ENCODE results near the gene MAGEF1. TPM values are rescaled to one million over a fixed set of nuclear protein-coding genes. Genes with fewer than 3 reads are reported as not detected.

The MAGEF1 gene
- total RNA-seq, 1 donor from 2014 or later, result 22.9 TPM

DNA sequence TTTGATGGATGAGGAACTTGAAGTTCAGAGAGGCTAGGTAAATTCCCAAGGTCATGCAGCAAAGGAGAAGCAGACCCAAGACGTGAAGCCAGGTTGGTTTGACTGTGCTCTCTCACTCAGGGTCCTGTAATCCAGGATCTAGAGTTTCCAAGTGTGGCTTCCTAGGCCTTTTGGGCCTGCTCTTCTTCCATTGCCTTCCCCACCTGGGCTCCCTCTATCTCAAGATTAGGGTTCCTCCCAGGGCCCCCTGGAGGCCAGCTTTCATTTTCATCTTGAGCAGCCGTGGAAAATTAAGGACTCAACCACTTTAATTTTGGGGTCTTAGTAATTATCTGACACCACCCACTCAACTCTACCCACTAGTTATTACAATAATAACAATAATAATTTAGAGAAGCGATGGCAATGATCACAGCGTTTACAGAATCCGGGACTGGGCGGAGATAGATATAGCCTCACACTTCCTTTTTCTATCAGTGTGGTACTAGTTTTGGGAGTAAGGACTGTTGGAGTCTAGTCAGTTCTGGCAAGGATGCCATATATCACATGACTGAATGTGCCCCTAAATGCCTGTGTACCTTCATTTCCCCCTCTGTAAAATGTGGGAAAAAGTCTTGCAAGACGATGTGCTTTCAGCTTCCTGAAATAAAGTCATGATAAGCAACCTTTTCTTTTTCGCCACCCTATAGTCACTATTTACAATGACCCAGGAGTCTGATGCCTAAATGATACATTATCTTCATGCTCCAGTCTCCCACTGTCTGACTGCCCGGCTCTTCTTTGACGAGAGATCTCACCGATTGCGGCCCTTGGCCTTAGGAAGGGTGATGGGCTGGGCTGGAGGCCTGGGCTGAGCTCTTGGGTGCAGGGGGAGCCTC lies 30.2 kb upstream of the MAGEF1 start:
- H3K4me1 Mint-ChIP-seq (ENCODE audit: unreplicated experiment), result peaks cover 24% of the 10 kb centered on the region
- H3K27me3 Mint-ChIP-seq (ENCODE audit: unreplicated experiment), result peaks cover 4% of the 10 kb centered on the region
- no peak overlapping the region for H3K4me3 Mint-ChIP-seq (ENCODE audit: unreplicated experiment)
- DNase-seq (ENCODE audit: low spot score), result no peak
- no peaks in the 10 kb centered on the region for H3K36me3 Mint-ChIP-seq (ENCODE audit: low read depth, unreplicated experiment)
- H3K27ac Mint-ChIP-seq (ENCODE audit: unreplicated experiment), result no peak overlapping the region
- TF ChIP-seq, protein P1, sequence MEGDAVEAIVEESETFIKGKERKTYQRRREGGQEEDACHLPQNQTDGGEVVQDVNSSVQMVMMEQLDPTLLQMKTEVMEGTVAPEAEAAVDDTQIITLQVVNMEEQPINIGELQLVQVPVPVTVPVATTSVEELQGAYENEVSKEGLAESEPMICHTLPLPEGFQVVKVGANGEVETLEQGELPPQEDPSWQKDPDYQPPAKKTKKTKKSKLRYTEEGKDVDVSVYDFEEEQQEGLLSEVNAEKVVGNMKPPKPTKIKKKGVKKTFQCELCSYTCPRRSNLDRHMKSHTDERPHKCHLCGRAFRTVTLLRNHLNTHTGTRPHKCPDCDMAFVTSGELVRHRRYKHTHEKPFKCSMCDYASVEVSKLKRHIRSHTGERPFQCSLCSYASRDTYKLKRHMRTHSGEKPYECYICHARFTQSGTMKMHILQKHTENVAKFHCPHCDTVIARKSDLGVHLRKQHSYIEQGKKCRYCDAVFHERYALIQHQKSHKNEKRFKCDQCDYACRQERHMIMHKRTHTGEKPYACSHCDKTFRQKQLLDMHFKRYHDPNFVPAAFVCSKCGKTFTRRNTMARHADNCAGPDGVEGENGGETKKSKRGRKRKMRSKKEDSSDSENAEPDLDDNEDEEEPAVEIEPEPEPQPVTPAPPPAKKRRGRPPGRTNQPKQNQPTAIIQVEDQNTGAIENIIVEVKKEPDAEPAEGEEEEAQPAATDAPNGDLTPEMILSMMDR (IDR thresholded peaks at IDR 0.05; ENCODE audit: unreplicated experiment), result no peak
- H3K9me3 Mint-ChIP-seq (ENCODE audit: unreplicated experiment), result no peaks in the 10 kb centered on the region

DNA sequence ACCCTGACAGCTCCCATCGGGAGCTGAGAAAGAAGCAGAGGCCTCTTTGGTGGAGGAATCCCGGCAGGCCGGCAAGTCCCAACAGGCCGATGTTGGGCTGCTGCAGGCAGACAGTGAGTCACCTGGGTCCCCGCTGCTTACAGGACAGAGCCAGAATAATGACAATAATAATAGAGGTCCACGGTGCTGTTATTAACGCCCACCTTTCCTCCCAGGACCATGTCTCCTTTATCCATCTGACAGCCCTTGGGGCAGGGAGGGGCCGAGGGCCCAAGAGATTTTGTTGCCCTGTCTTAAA lies 29.3 kb upstream of the MAGEF1 start:
- TF ChIP-seq, protein P1 (IDR thresholded peaks at IDR 0.05; ENCODE audit: unreplicated experiment), result no peak
- Mint-ChIP-seq H3K36me3 (ENCODE audit: low read depth, unreplicated experiment) (no peaks in the 10 kb centered on the region), H3K4me3 (ENCODE audit: unreplicated experiment) (no peak overlapping the region), H3K9me3 (ENCODE audit: unreplicated experiment) (no peaks in the 10 kb centered on the region), H3K4me1 (ENCODE audit: unreplicated experiment) (peaks cover 27% of the 10 kb centered on the region), H3K27ac (ENCODE audit: unreplicated experiment) (no peak overlapping the region), H3K27me3 (ENCODE audit: unreplicated experiment) (peaks cover 4% of the 10 kb centered on the region)
- no peak for DNase-seq (ENCODE audit: low spot score)

- H3K9me3 Mint-ChIP-seq (ENCODE audit: unreplicated experiment), result no peaks in the 10 kb centered on the region
- no peak overlapping the region for H3K27ac Mint-ChIP-seq (ENCODE audit: unreplicated experiment)
- no peaks in the 10 kb centered on the region for H3K36me3 Mint-ChIP-seq (ENCODE audit: low read depth, unreplicated experiment)
- H3K27me3 Mint-ChIP-seq (ENCODE audit: unreplicated experiment), result peaks cover 4% of the 10 kb centered on the region
- peaks cover 27% of the 10 kb centered on the region for H3K4me1 Mint-ChIP-seq (ENCODE audit: unreplicated experiment)
- TF ChIP-seq, protein P1 (IDR thresholded peaks at IDR 0.05; ENCODE audit: unreplicated experiment), result no peak
- no peak overlapping the region for H3K4me3 Mint-ChIP-seq (ENCODE audit: unreplicated experiment)
- DNase-seq (ENCODE audit: low spot score), result no peak
Observed at GRCh38 chr3:184740509-184741258, 28.8 kb upstream of the MAGEF1 start.

GRCh38 chr3:184739594-184740505 lies 28.0 kb upstream of the MAGEF1 start:
- H3K27me3 Mint-ChIP-seq (ENCODE audit: unreplicated experiment), result peaks cover 7% of the 10 kb centered on the region
- no peak for DNase-seq (ENCODE audit: low spot score)
- H3K9me3 Mint-ChIP-seq (ENCODE audit: unreplicated experiment), result no peaks in the 10 kb centered on the region
- no peak overlapping the region for H3K27ac Mint-ChIP-seq (ENCODE audit: unreplicated experiment)
- no peak overlapping the region for H3K4me3 Mint-ChIP-seq (ENCODE audit: unreplicated experiment)
- H3K36me3 Mint-ChIP-seq (ENCODE audit: low read depth, unreplicated experiment), result peaks cover 4% of the 10 kb centered on the region
- TF ChIP-seq, protein P1 (IDR thresholded peaks at IDR 0.05; ENCODE audit: unreplicated experiment), result no peak
- peaks cover 29% of the 10 kb centered on the region for H3K4me1 Mint-ChIP-seq (ENCODE audit: unreplicated experiment)
